H9 (cell line): ENCODE measurements around the gene VEGFB. TPM values are rescaled to one million over a fixed set of nuclear protein-coding genes. Genes with fewer than 3 reads are reported as not detected.

ENCODE experiments used
- DNase-seq: peaks from one replicate; pipeline ENCODE4 v3.0.0-alpha.2; 2017
- H2AFZ ChIP-seq: one replicate; pipeline ENCODE4 v1.6.1; 2013; ENCODE audit warnings: mild to moderate bottlenecking, low read length, control low read depth, moderate library complexity
- H2AK5ac ChIP-seq: 2 replicates; pipeline ENCODE4 v1.6.1; 2013; ENCODE audit warnings: low read length, control low read depth, mixed read lengths; ENCODE audit not compliant: insufficient read length
- H2BK120ac ChIP-seq: one replicate; pipeline ENCODE4 v1.6.1; 2013; ENCODE audit warnings: low read depth, mild to moderate bottlenecking, low read length, control low read depth, inconsistent platforms; ENCODE audit not compliant: poor library complexity, severe bottlenecking
- H2BK12ac ChIP-seq: 2 replicates; pipeline ENCODE4 v1.6.1; 2013; ENCODE audit warnings: low read length, control low read depth, mixed read lengths, low read depth; ENCODE audit not compliant: insufficient read length
- H2BK15ac ChIP-seq: 2 replicates; pipeline ENCODE4 v1.6.1; 2013; ENCODE audit warnings: low read depth, low read length, control low read depth
- H2BK20ac ChIP-seq: one replicate; pipeline ENCODE4 v1.6.1; 2013; ENCODE audit warnings: low read depth, mild to moderate bottlenecking, low read length, control low read depth, inconsistent platforms; ENCODE audit not compliant: poor library complexity, severe bottlenecking
- H2BK5ac ChIP-seq: 2 replicates; pipeline ENCODE4 v1.6.1; 2013; ENCODE audit warnings: low read length, control low read depth, mixed read lengths; ENCODE audit not compliant: insufficient read length
- H3K14ac ChIP-seq: 2 replicates; pipeline ENCODE4 v1.6.1; 2013; ENCODE audit warnings: low read length, control low read depth; ENCODE audit not compliant: insufficient read depth
- H3K18ac ChIP-seq: 2 replicates; pipeline ENCODE4 v1.6.1; 2013; ENCODE audit warnings: low read depth, mild to moderate bottlenecking, mixed read lengths, low read length, control low read depth; ENCODE audit not compliant: insufficient read length
- H3K23ac ChIP-seq: 2 replicates; pipeline ENCODE4 v1.6.1; 2013; ENCODE audit warnings: low read length, control low read depth, mixed read lengths, low read depth; ENCODE audit not compliant: insufficient read length
- H3K23me2 ChIP-seq: 2 replicates; pipeline ENCODE4 v1.6.1; 2013; ENCODE audit warnings: low read depth, mild to moderate bottlenecking, mixed read lengths, low read length, control low read depth; ENCODE audit not compliant: insufficient read length, poor library complexity, severe bottlenecking
- H3K27ac ChIP-seq: 2 replicates; pipeline ENCODE4 v1.5.1; 2013; ENCODE audit warnings: low read length, control low read depth, mixed read lengths, low read depth; ENCODE audit not compliant: insufficient read length
- H3K27me3 ChIP-seq: 2 replicates; pipeline ENCODE4 v1.6.1; 2013; ENCODE audit warnings: low read length, control low read depth, inconsistent platforms; ENCODE audit not compliant: insufficient read depth
- H3K4ac ChIP-seq: 2 replicates; pipeline ENCODE4 v1.6.1; 2013; ENCODE audit warnings: low read depth, mild to moderate bottlenecking, control low read depth, inconsistent platforms, low read length, moderate library complexity
- H3K4me1 ChIP-seq: 2 replicates; pipeline ENCODE4 v1.6.1; 2013; ENCODE audit warnings: low read length, control low read depth, inconsistent platforms; ENCODE audit not compliant: insufficient read depth
- H3K4me2 ChIP-seq: 2 replicates; pipeline ENCODE4 v1.6.1; 2013; ENCODE audit warnings: low read length, control low read depth, mixed read lengths; ENCODE audit not compliant: insufficient read length, insufficient read depth
- H3K56ac ChIP-seq: 2 replicates; pipeline ENCODE4 v1.6.1; 2013; ENCODE audit warnings: low read depth, mild to moderate bottlenecking, mixed read lengths, low read length, control low read depth; ENCODE audit not compliant: insufficient read length
- H3K79me1 ChIP-seq: 2 replicates; pipeline ENCODE4 v1.6.1; 2013; ENCODE audit warnings: low read depth, mild to moderate bottlenecking, moderate library complexity, low read length, control low read depth, inconsistent platforms; ENCODE audit not compliant: insufficient read depth, poor library complexity, severe bottlenecking
- H3K79me2 ChIP-seq: 2 replicates; pipeline ENCODE4 v1.6.1; 2013; ENCODE audit warnings: low read length, control low read depth, inconsistent platforms; ENCODE audit not compliant: insufficient read depth
- H3K9ac ChIP-seq: 2 replicates; pipeline ENCODE4 v1.6.1; 2013; ENCODE audit warnings: low read length, control low read depth, mixed read lengths; ENCODE audit not compliant: insufficient read length; ENCODE audit errors: extremely low read depth
- H3K9me3 ChIP-seq: one replicate; pipeline ENCODE4 v1.6.1; 2013; ENCODE audit warnings: low read depth, low read length, inconsistent platforms; ENCODE audit not compliant: control insufficient read depth
- H3T11ph ChIP-seq: one replicate; pipeline ENCODE4 v1.6.1; 2013; ENCODE audit warnings: mild to moderate bottlenecking, low read length, control low read depth, inconsistent platforms
- H4K20me1 ChIP-seq: one replicate; pipeline ENCODE4 v1.6.1; 2013; ENCODE audit not compliant: control insufficient read depth, insufficient read length, insufficient read depth
- H4K5ac ChIP-seq: 2 replicates; pipeline ENCODE4 v1.6.1; 2013; ENCODE audit warnings: low read depth, mild to moderate bottlenecking, mixed read lengths, low read length, control low read depth; ENCODE audit not compliant: insufficient read length
- H4K8ac ChIP-seq: replicated peaks from 2 replicates; pipeline ENCODE4 v1.6.1; 2013; ENCODE audit warnings: low read length, control low read depth, mixed read lengths, low read depth; ENCODE audit not compliant: insufficient read length
- H4K91ac ChIP-seq: 2 replicates; pipeline ENCODE4 v1.6.1; 2013; ENCODE audit warnings: low read depth, mild to moderate bottlenecking, moderate library complexity, mixed read lengths, low read length, control low read depth; ENCODE audit not compliant: insufficient read length
- H3K27ac Mint-ChIP-seq, 3 experiments: 2 replicates in 2 of 3; 3 replicates in 1 of 3; pipeline ENCODE4 v1.8.0; 2020 to 2021; ENCODE audit warnings: mixed read lengths in 3 of 3, mild to moderate bottlenecking in 1 of 3, moderate library complexity in 1 of 3
- H3K27me3 Mint-ChIP-seq: 2 replicates; pipeline ENCODE4 v1.8.0; 2021; ENCODE audit warnings: low read depth, mild to moderate bottlenecking, moderate library complexity, mixed read lengths
- H3K36me3 Mint-ChIP-seq, 3 experiments: 2 replicates in 2 of 3; 3 replicates in 1 of 3; pipeline ENCODE4 v1.8.0; 2020 to 2021; ENCODE audit warnings: low read depth in 3 of 3, mixed read lengths in 3 of 3; ENCODE audit not compliant: insufficient read depth in 1 of 3
- H3K4me1 Mint-ChIP-seq, 2 experiments: 2 replicates each; pipeline ENCODE4 v1.8.0; 2020; ENCODE audit warnings: mixed read lengths in 2 of 2
- H3K4me3 Mint-ChIP-seq, 2 experiments: 2 replicates in 1 of 2; 3 replicates in 1 of 2; pipeline ENCODE4 v1.8.0; 2020 to 2021; ENCODE audit warnings: mild to moderate bottlenecking in 2 of 2, mixed read lengths in 2 of 2, moderate library complexity in 1 of 2
- H3K9me3 Mint-ChIP-seq, 2 experiments: 2 replicates in 1 of 2; 3 replicates in 1 of 2; pipeline ENCODE4 v1.8.0; 2020; ENCODE audit warnings: mild to moderate bottlenecking in 2 of 2, mixed read lengths in 2 of 2, moderate library complexity in 1 of 2
- CTCF ChIP-seq: fragments of 200-600 bp; sonication (generic); conservative IDR thresholded peaks from 3 replicates; pipeline ENCODE4 v1.8.0; 2021; ENCODE audit warnings: antibody characterized with exemption, mild to moderate bottlenecking
- WGBS: extraction: QIAGEN DNeasy Blood & Tissue Kit; methylation state at CpG from one replicate; pipeline ENCODE4 v1.1.7; 2013; ENCODE audit warnings: missing lambda C conversion rate, low lambda C conversion rate, mixed read lengths; ENCODE audit not compliant: insufficient read length; ENCODE audit errors: extremely low coverage; 5-methylcytosine and 5-hydroxymethylcytosine counted together
- total RNA-seq: library from RNA; stranded (reverse); gene quantifications from 2 replicates; pipeline ENCODE4 v1.2.1, GENCODE V29; 2021

Gene VEGFB
- total RNA-seq, 1 experiment from 2014 or later, result 57.7 TPM

GRCh38 chr11:64245401-64245796 is 11.0 kb downstream of the VEGFB start:
- H2BK20ac ChIP-seq, result no peak overlapping the region
- peaks cover 9% of the 10 kb centered on the region; the same call in 1 of the 2 replicates for H3K4me1 ChIP-seq
- H3K27me3 ChIP-seq, result no peaks in the 10 kb centered on the region
- H3K23me2 ChIP-seq, result peaks cover 19% of the 10 kb centered on the region
- H2BK5ac ChIP-seq, result no peak overlapping the region
- Mint-ChIP-seq H3K9me3 (no peaks in the 10 kb centered on the region; a peak in 1 of 5 replicates), H3K4me3 (peak overlapping the region; percentile 88 to 94), H3K27ac (no peak overlapping the region; a peak in 1 of 7 replicates), H3K36me3 (peaks cover 12 to 22% (median 13%) of the 10 kb centered on the region in 3 experiments; a peak in 6 of 7 replicates), H3K27me3 (no peaks in the 10 kb centered on the region), H3K4me1 (peaks cover 38 to 46% of the 10 kb centered on the region in 2 experiments)
- no CpG with 5 or more reads among the region's 6 CpGs for WGBS
- no peak overlapping the region for H3K4ac ChIP-seq
- H2BK120ac ChIP-seq, result no peak overlapping the region
- no peak overlapping the region for H3K27ac ChIP-seq
- peak overlapping the region; percentile 39 for H3K4me2 ChIP-seq
- H2BK12ac ChIP-seq, result no peak overlapping the region
- no peak overlapping the region for H4K8ac ChIP-seq
- no peak overlapping the region for H2AK5ac ChIP-seq
- no peak overlapping the region for H3T11ph ChIP-seq
- H2AFZ ChIP-seq, result no peak overlapping the region
- peak overlapping the region; percentile 50 for H3K9ac ChIP-seq
- peaks cover 9% of the 10 kb centered on the region; the same call in 1 of the 2 replicates for H3K79me2 ChIP-seq
- no peak for DNase-seq
- no peaks in the 10 kb centered on the region for H3K79me1 ChIP-seq
- no peak overlapping the region for H3K56ac ChIP-seq
- no peak overlapping the region for H2BK15ac ChIP-seq
- no peaks in the 10 kb centered on the region for H4K20me1 ChIP-seq
- no peak overlapping the region for H3K23ac ChIP-seq
- H3K9me3 ChIP-seq, result no peaks in the 10 kb centered on the region
- TF ChIP-seq CTCF, result no peak
- H3K18ac ChIP-seq, result no peak overlapping the region
- no peak overlapping the region for H4K5ac ChIP-seq
- no peak overlapping the region for H4K91ac ChIP-seq
- no peak overlapping the region for H3K14ac ChIP-seq
